Ishikawa (cell line): ENCODE results near the gene CUBN.

Source experiments
- CREB1 ChIP-seq: IDR thresholded peaks from 2 replicates; pipeline ENCODE4 v1.6.1; 2012; ENCODE audit warnings: low read depth
- EGR1 ChIP-seq: IDR thresholded peaks from 2 replicates; pipeline ENCODE4 v1.6.1; 2012
- EP300 ChIP-seq: IDR thresholded peaks from 2 replicates; pipeline ENCODE4 v1.6.1; 2012; ENCODE audit warnings: borderline replicate concordance
- RAD21 ChIP-seq: IDR thresholded peaks from 2 replicates; pipeline ENCODE4 v1.6.1; 2012; ENCODE audit warnings: low read depth
- TAF1 ChIP-seq: IDR thresholded peaks from 2 replicates; pipeline ENCODE4 v1.6.1; 2012; ENCODE audit warnings: low read depth, mild to moderate bottlenecking
- TCF12 ChIP-seq: IDR thresholded peaks from 2 replicates; pipeline ENCODE4 v1.6.1; 2012; ENCODE audit warnings: low read depth
- TEAD4 ChIP-seq: IDR thresholded peaks from 2 replicates; pipeline ENCODE4 v1.6.1; 2012
- YY1 ChIP-seq: IDR thresholded peaks from 2 replicates; pipeline ENCODE4 v1.6.1; 2012; ENCODE audit warnings: low read depth
- ZBTB7A ChIP-seq: IDR thresholded peaks from 2 replicates; pipeline ENCODE4 v1.6.1; 2012; ENCODE audit warnings: low read depth
- TF ChIP-seq, protein P1 (sequence below): IDR thresholded peaks from 2 replicates; pipeline ENCODE4 v1.6.1; 2012; ENCODE audit warnings: low read depth, mild to moderate bottlenecking

DNA sequence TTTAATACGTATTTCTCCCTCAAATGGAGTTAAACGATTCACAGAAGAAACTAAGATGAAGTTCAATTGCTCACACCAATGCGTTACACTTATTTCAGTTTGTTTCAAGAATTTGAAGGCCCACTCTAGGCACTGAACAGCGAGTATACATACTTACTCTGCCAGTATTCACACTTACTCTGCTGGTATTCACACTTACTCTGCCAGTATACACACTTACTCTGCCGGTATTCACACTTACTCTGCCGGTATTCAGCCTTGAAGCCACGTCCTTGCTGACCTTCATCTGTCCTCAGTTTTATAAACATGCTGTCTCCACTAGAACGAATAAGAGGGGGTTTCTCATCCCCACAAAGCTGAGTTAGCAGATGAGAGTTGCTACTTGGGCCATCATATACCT, 86.0 kb downstream of the CUBN start:
- TF ChIP-seq RAD21 (no peak), EP300 (no peak), EGR1 (no peak), TEAD4 (no peak), TCF12 (no peak), YY1 (no peak), TAF1 (no peak), CREB1 (no peak), ZBTB7A (no peak)
- TF ChIP-seq, protein P1, sequence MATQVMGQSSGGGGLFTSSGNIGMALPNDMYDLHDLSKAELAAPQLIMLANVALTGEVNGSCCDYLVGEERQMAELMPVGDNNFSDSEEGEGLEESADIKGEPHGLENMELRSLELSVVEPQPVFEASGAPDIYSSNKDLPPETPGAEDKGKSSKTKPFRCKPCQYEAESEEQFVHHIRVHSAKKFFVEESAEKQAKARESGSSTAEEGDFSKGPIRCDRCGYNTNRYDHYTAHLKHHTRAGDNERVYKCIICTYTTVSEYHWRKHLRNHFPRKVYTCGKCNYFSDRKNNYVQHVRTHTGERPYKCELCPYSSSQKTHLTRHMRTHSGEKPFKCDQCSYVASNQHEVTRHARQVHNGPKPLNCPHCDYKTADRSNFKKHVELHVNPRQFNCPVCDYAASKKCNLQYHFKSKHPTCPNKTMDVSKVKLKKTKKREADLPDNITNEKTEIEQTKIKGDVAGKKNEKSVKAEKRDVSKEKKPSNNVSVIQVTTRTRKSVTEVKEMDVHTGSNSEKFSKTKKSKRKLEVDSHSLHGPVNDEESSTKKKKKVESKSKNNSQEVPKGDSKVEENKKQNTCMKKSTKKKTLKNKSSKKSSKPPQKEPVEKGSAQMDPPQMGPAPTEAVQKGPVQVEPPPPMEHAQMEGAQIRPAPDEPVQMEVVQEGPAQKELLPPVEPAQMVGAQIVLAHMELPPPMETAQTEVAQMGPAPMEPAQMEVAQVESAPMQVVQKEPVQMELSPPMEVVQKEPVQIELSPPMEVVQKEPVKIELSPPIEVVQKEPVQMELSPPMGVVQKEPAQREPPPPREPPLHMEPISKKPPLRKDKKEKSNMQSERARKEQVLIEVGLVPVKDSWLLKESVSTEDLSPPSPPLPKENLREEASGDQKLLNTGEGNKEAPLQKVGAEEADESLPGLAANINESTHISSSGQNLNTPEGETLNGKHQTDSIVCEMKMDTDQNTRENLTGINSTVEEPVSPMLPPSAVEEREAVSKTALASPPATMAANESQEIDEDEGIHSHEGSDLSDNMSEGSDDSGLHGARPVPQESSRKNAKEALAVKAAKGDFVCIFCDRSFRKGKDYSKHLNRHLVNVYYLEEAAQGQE, result no peak
